Measurements from ENCODE around the gene ZNF750.

DNA sequence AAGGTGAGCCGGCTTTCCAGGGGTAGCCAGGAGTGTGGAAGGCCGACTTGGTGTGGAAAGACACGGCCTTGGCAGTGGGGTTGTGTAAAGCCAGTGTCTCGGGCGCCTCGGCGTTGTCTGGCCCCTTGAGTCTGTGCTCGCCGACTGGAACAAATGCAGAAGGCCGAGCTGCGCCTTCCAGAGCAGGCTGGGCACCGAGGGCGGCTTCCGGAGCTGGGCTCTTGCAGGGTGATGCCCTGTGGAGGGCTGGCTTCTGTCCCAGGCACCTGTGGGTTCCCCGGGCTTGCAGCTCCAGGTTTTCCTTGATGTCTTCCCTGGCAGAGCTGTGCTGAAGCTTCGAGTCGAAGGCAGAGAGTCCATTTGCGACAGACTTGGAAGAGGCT is 8.0 kb downstream of the ZNF750 start:
- TF ChIP-seq, protein P1, sequence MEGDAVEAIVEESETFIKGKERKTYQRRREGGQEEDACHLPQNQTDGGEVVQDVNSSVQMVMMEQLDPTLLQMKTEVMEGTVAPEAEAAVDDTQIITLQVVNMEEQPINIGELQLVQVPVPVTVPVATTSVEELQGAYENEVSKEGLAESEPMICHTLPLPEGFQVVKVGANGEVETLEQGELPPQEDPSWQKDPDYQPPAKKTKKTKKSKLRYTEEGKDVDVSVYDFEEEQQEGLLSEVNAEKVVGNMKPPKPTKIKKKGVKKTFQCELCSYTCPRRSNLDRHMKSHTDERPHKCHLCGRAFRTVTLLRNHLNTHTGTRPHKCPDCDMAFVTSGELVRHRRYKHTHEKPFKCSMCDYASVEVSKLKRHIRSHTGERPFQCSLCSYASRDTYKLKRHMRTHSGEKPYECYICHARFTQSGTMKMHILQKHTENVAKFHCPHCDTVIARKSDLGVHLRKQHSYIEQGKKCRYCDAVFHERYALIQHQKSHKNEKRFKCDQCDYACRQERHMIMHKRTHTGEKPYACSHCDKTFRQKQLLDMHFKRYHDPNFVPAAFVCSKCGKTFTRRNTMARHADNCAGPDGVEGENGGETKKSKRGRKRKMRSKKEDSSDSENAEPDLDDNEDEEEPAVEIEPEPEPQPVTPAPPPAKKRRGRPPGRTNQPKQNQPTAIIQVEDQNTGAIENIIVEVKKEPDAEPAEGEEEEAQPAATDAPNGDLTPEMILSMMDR (IDR thresholded peaks at IDR 0.05) = no peak
- no peak for TF ChIP-seq POLR2A (IDR thresholded peaks at IDR 0.05)
